SKM-1 (cell line): ENCODE measurements around the gene LAMA3.
A peak's percentile ranks its signal among the peaks of the same experiment; 100 is the strongest.

Experiments
- DNase-seq: peaks from one replicate; lab custom pipeline; 2025; ENCODE audit not compliant: unreplicated experiment; lab: John Stamatoyannopoulos, UW

Gene LAMA3

DNA sequence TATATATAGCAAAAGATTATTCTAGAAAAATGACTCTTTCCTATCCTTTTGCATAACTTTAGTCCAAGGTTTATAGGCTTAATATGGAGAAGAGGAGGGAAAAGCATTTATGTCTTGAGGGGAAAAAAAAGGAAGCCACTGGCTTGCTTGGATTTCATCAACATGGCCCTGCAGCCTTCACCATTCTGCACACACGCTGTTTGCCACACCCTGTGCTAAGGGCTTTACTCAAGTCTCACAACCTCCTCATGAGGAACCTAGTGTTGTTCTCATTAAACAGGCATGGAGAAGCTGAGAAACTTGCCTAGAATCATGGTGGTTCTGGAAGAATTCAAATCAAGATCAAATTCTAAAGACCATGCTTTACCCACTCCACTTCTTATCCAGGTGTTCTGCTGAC lies 208.0 kb downstream of the LAMA3 start:
- peak; percentile 5 for DNase-seq

DNA sequence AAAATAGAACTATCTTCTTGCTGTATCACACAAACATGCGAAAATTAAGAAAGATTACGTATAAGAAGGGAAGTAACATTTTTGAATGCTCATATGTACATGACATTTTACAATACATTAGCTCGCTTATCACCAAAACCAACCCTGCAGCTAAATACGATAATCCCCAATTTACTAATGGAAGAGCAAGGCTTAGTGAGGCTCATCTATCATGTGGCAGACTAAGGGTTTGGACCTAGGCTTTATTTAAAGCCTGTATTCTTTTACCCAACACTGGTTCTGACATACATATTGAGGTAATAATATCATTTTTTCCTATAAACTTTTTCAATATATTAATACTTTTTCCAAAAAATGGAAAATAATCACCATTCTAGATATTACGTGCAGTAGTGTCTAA lies 208.5 kb downstream of the LAMA3 start:
- DNase-seq: no peak

DNA sequence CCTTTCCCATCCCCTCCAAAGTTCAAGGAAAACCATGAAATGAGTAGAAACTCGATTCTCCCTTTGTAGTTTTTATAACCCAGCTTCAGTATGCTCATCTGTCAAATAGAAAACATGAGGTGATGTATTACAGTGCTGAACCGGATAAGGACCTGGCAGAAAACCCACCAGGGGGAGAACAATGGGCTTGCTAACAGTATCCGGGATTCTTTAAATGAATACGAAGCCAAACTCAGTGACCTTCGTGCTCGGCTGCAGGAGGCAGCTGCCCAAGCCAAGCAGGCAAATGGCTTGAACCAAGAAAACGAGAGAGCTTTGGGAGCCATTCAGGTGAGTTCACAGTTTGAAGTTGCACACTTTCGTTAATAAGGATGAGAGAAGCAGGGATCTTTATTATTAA lies 211.7 kb downstream of the LAMA3 start:
- DNase-seq: no peak

DNA sequence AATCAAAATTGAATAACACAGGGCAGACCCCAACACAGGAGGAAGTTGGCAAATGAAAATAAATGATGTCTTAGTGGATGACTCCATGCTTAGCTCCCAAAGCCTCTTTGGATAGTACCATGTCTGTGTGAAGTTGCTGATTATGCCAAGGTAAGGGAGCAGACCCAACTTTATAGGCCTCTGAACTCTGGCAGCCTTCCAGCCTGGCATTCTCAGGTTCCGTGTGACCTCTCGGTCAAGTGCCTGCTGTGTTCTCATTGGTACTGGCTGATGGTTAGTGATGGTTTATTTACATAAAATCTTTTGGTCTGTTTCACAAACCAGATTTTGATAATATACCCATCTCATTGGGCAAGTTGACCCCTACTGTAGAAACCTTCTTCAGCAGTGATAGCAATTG lies 213.1 kb downstream of the LAMA3 start:
- no peak for DNase-seq

DNA sequence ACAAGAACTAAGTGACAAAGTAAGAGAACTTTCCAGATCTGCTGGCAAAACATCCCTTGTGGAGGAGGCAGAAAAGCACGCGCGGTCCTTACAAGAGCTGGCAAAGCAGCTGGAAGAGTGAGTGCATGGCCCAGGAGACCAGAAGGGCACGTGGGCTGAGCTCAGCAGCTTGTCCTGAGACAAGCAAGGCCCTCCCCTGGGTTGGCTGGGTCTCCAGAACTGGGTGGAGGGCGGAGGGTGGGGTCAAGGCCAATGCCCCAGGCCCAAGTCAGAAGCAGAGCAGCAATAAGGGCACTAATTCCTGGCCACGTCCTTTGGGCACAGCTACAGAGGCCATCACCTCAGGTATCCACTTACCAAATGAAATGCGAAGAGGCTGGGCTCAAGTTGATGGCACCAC lies 214.7 kb downstream of the LAMA3 start:
- no peak for DNase-seq

DNA sequence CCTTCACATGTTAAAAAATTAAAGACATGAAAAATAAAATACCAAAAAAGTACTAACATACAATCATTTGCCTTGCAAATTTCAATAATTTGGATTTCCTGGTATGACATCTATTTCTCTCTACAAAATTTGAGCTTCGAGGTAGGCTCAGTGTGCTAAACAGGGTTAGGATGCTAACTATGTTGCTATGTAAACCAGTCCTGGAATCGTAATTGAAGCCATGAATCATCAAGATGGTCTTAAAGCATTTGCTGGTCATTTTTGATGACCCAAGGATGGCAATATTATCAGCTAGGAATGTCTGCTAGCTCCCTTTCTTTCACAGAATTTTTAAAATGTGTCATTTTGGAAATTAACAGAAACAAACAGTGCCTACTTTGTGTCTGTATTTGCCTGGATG lies 217.4 kb downstream of the LAMA3 start:
- DNase-seq: no peak

DNA sequence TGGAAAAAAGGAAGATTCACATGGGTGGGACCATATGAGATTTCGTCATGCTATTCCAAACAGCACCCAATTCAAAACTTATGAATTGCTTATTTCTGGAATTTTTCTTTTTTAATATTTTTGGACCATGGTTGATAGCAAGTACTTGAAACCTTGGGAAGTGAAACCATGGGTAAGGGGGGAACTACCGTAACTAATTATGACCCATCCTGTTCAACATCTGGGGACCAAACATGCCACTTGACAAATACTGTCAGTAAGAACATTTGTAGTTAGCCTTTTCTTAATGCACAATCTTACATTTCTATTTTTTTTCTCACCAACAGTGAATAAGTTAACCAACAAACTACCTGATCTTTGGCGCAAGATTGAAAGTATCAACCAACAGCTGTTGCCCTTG lies 219.6 kb downstream of the LAMA3 start:
- no peak for DNase-seq

DNA sequence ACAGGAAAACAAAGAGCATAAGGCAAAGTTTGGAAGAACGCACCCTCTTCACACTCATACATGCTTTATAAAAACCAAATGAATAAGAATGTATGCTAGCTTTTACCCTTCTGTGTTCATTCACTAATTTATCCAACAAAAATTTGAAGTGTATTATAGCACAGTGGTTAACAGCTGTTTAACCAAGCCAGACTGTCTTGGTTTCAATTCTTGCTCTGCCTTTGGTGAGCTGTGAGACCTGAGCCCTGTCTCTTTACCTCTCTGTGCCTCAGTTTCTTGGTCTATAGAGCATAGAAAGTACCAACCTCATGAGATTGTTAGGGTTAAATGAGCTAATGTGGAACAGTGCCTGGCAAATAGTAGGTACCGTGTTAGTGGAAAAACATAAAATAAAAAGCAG lies 220.8 kb downstream of the LAMA3 start:
- DNase-seq: no peak

DNA sequence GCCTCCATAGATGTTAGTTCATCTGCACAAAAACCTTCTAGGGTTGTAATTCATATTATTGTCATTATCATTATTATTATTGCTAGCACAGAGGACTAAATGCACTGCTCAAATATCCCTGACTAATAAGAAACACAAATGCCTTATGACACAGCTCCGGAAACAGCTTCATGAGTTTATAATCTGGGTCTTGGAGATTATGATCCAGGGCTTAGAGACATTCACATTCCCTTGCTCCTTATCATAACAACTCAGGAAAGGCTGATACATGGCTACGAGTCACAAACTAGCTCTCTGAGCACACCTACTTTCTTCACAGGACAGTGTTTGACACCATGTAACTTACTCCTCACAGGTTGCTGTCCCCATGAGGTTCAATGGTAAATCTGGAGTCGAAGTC lies 223.1 kb downstream of the LAMA3 start:
- no peak for DNase-seq

DNA sequence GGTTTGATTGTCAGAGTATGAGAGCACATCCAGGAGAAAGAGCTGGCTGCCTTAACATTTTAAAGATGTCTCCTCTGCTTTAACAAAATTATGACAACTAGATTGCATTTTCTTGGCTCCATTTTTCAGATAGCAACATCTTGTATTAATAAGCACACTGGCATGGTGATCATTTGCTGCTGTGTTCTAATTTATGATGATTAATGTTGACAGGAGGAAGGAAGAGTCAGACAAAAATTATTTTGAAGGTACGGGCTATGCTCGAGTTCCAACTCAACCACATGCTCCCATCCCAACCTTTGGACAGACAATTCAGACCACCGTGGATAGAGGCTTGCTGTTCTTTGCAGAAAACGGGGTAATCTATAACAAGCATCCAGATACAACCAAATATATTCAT lies 227.1 kb downstream of the LAMA3 start:
- no peak for DNase-seq

DNA sequence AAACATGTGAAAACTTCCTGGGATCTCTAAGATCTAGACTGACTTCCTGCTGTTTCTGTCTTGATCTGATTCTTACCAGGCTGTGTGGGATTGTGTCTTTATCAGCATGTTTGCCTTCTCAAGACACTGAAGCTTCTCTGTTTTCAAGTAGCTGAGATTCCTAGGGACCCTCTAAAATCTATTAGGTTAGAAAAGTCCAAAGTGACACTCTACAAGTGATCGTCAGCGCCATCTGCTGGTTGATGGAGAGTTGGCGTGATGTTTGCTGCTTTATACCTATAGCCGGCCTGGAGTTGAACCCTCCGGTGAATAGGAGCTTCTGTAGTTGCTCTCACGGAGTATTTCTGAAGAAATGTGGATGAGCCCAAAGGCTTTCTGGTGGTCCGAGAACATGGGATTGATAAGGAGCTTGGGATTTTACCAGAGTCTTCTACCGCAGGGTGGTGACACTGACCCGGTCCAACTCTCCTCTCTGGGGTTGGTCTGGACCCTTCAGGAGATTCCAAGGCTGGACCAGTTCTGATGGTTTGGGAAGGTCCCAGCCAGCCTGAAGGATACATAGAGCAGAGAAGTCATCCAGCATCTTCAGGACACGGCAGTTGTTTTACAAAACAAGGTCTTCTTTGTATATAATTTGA lies 229.3 kb downstream of the LAMA3 start:
- peak; percentile 63 for DNase-seq

DNA sequence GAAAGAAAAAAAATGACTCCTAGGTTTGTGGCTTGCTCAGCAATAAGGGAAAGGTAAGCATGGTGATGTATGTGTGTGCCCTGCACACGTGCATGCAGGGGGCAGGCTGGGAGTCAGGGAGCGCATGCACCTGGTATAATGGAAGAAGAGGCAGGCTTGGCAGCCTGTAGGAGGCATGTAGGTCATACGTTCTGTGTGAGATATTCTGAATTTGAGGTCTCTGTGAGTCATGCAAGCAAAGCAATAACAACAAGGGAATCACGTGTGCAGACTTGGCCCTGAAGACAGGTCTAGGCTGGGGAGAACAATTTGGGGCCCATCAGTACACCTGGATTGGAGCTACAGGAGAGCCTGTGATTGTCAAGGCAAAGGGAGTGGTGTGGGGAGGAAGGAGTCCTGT lies 230.8 kb downstream of the LAMA3 start:
- DNase-seq: no peak

DNA sequence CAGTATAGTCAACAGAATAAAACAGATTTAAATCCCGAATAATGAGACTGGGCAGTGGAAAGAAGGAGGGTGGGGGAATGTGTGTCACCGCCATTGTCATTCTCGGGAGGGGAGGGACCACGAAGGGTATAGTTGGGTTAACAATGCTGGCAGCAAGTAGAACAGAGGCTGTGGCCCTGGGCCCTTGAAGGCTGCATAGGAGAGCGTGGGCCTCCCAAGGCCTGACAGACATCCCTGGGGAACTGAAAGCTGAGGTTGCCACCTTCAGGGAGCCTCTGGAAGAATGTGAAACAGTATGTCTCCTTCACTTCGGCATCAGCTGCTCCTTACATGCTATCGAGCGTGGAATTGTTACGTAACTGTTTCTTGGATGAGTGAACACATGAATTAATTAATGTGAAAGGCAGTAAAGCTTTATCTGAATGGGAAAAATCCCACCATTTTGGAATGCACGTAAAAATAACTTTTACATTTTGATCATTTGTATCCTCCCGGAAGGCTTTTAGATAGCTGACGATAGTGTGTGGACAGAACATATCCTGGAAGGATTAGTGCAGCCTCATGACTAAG lies 232.5 kb downstream of the LAMA3 start:
- DNase-seq: no peak

DNA sequence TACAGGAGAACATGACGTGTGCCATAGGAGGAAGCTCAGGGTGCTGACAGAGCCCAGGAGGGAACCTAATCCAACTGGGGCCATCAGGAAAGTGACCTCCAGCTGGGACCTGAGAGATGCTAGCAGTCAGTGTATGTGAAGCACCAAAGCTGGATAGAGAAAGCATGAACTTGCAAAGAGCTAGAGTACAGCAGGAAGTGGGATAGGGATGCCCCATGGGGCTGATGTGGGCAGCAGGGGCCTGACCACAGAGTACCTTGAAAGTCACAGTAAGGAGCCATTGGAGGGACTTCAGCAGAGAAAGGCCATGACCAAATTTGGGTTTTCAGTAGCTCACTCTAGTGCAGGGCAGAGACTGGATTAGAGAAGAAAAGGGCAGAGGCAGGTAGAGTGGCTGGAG lies 233.7 kb downstream of the LAMA3 start:
- DNase-seq: no peak

DNA sequence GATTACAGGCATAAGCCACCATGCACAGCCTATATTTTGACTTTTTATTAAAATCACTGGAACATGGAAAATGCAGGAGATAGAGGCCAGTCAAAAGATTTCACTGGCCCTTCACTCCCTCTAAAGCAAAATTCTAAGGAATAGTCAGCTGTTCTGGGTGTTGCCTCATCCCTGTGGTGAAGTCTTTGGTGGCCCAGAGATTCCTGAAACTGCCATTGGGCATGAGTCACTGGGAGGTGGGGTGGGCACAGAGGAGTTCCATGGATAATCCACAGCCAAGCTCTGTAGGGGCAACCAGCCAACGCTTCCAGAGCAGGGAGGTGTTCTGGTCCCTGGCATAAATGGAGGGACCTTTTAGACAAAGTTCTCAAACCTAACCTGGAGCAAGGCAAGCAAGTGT lies 235.6 kb downstream of the LAMA3 start:
- no peak for DNase-seq

DNA sequence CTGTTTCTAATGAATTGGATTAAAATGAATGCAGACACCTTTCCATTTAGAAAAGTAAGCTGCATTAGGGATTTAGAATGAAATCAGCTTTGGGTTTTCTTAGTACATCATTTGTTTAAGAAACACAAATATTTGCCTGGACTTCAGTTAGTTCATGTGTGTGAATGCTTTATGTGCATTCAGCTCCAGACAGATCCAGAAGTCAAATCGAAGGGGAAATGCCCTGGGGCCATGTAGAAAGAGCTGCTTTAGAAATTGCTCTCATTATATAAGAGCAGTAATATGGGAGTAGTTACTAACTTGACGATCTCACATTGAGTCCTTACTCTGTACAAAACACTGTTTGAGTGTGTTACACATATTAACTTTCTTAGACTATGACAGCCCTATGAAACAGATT lies 237.3 kb downstream of the LAMA3 start:
- DNase-seq: no peak

DNA sequence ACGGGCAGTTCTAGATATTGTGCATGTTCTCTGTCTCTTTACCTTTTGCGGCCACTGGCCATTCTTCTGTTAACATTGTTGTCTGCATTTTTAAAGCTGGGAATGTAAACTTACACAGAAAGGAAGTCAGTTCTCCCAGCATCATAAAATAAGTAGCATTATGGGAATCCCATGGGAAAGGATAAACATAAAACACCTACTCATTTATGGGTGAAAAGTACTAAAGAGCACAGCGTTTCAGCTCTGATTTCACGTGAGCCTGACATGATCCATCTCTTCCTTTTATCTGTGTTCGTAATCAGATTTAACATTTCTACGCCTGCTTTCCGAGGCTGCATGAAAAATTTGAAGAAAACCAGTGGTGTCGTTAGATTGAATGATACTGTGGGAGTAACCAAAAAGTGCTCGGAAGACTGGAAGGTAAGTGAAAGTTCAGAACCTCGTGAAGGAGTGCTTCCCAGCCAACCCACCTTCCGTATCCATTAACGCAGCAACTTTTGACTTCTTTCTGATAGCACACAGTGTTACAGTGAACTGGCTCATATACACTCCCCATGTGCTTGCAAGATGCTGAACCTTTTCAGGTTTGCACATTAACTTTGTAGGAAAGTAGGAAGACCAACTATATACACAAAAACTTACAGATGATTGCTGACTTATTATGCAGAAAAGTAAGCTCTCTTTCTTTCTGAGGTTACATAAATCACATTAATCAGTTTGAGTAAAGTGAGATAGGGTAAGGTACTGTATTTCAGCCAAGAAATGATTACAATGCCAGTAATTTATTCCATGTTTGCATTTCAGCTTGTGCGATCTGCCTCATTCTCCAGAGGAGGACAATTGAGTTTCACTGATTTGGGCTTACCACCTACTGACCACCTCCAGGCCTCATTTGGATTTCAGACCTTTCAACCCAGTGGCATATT lies 238.8 kb downstream of the LAMA3 start:
- DNase-seq: no peak

DNA sequence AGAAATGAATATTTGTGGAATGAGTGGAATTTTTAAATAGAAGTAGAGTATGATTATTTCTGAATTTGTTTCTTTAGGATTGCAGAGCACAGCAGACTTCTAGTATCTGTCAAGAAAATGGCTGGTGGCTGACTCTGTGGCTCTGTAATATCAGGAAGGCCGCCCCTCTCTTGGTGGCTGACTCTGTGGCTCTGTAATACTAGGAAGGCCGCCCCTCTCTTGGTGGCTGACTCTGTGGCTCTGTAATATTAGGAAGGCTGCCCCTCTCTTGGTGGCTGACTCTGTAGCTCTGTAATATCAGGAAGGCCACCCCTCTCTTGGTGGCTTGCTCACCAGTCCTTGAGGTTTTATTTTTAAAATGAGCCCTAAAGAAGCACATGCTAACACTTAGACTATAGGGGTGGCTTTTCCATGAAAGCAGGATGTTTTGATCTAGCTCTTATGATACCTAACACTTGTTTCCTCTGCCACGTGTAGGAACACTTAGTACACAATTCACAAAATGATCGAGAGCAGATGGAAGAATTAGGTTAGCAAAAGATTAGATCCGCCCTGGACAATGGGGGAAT lies 240.2 kb downstream of the LAMA3 start:
- DNase-seq: no peak

DNA sequence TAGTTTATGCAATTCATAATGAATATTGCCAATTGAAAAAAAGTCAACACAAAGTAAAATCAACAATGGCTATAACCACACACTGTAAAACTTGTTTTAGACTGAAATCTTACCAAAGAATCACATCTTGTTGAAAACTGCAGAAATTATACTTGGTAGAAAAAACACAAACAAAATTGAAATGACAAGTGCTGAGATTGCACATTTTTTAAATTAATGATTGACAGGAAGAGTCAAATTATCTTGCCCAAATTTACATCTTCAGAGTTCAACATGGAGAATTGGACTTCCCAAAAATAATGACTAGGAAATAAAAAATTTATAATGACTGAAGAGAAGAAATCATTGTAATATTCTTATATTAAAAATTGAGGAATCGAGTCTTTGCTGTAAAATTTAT lies 240.7 kb downstream of the LAMA3 start:
- DNase-seq: no peak

DNA sequence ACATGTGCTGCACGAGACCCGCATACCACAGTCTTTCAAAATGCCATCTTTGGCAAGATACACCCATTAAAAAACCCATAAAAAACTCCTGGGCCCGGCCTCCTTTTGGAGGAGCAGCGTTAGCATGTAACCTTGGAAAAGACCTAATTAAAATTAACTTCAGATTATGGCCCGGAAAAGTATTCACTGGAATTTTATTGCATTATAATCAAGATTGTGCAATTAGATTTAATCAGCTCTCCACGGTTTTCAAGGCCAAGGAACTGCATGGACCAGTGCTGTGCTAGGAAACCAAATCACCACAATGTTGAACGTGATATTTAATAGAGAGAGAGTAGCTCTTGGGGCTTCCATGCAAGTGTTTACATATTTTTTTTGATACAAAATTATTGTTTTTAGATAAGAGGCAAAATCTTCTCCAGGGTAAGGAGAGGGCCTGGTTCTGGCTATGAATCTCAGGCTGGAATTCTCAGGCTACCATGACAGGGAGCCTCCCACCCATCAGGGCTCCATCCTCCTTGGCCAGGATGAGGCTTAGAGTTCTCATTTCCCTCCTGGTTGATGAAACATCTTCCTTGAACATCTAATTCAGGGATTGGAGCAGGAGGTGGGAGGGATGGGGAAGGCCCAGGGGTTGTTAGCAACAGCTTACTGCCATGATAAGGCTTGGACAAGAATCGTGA lies 243.3 kb downstream of the LAMA3 start:
- DNase-seq: no peak

DNA sequence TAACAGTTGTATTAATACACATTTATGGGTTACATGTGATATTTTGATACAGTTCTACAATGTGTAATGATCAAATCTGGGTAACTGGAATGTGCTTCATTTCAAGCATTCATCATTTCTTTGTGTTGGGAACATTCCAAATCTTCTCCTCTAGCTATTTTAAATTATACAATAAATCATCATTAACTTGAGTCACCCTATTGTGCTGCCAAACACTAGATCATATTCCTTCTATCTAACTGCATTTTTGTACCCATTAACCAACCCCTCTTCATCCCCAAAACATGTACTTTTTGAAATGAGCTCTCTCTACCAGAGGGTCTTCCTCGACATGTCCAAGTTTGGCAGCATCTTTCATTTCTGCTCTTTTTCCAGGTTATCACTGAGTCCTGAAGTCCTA lies 244.2 kb downstream of the LAMA3 start:
- DNase-seq: no peak
